Measurements from ENCODE around the gene SURF1. TPM values are rescaled to one million over a fixed set of nuclear protein-coding genes. Genes with fewer than 3 reads are reported as not detected.

Gene SURF1
- total RNA-seq, 1 experiment from 2014 or later: 57.5 TPM

Other genes starting within 250 kb of the SURF1 start
- gene RALGDS, start 235.2 kb downstream of the SURF1 start, total RNA-seq (2022): 18.7 and 19.7 TPM in 2 replicates
- gene GBGT1, start 192.6 kb downstream of the SURF1 start, total RNA-seq (2022): 0.14 and 0.16 TPM in 2 replicates
- gene OBP2B, start 147.2 kb downstream of the SURF1 start, total RNA-seq (2022): not detected in 2 replicates
- gene ABO, start 81.3 kb downstream of the SURF1 start, total RNA-seq (2022): not detected in 2 replicates
- gene SURF6, start 20.3 kb downstream of the SURF1 start, total RNA-seq (2022): 31.6 and 32.4 TPM in 2 replicates
- gene MED22, start 8.4 kb downstream of the SURF1 start, total RNA-seq (2022): 60.1 and 65.6 TPM in 2 replicates
- gene RPL7A, start 8.3 kb downstream of the SURF1 start, total RNA-seq (2022): 1,995 and 2,182 TPM in 2 replicates
- gene SURF2, start 63 bp upstream of the SURF1 start, total RNA-seq (2022): 32.3 and 34.4 TPM in 2 replicates
- 239 and 253 TPM in 2 replicates for gene SURF4, start 19.6 kb upstream of the SURF1 start, total RNA-seq (2022)
- 3.4 and 4.1 TPM in 2 replicates for gene STKLD1, start 19.9 kb upstream of the SURF1 start, total RNA-seq (2022)
- 43.6 and 44.1 TPM in 2 replicates for gene REXO4, start 61.5 kb upstream of the SURF1 start, total RNA-seq (2022)
- gene ADAMTS13, start 65.9 kb upstream of the SURF1 start, total RNA-seq (2022): 5.3 and 6.2 TPM in 2 replicates
- gene CACFD1, start 103.5 kb upstream of the SURF1 start, total RNA-seq (2022): 26.0 and 27.0 TPM in 2 replicates
- gene SLC2A6, start 122.6 kb upstream of the SURF1 start, total RNA-seq (2022): 7.1 and 8.4 TPM in 2 replicates
- gene MYMK, start 168.5 kb upstream of the SURF1 start, total RNA-seq (2022): not detected in 2 replicates
- gene ADAMTSL2, start 178.2 kb upstream of the SURF1 start, total RNA-seq (2022): 0.46 and 0.68 TPM in 2 replicates

All from Caco-2 (cell line).